Astrocyte (in vitro differentiated cells and primary cell): ENCODE data around the gene FAM98B. TPM values are rescaled to one million over a fixed set of nuclear protein-coding genes. Genes with fewer than 3 reads are reported as not detected.
"Not testable (repeated sequence)": the region's sequence is repeated elsewhere in the genome, so short reads cannot be mapped to it uniquely, and the experiment has no call there.

ENCODE experiments used
- DNase-seq: peaks from one replicate; pipeline ENCODE4 v3.0.0-alpha.2; 2010; ENCODE audit warnings: low read depth
- FAIRE-seq: peaks from 2 replicates; lab custom pipeline; 2011; peaks lifted over from hg19 to GRCh38; lab: Jason Lieb, UNC
- H2AFZ ChIP-seq: 2 replicates; pipeline ENCODE4 v1.6.0; 2012; ENCODE audit warnings: low read depth, low read length, inconsistent platforms
- H3K27ac ChIP-seq: 2 replicates; pipeline ENCODE4 v1.5.1; 2011; ENCODE audit warnings: low read depth, low read length, inconsistent platforms
- H3K27me3 ChIP-seq: 2 replicates; pipeline ENCODE4 v1.6.0; 2011; ENCODE audit warnings: low read length, inconsistent platforms; ENCODE audit not compliant: insufficient read depth
- H3K36me3 ChIP-seq: 2 replicates; pipeline ENCODE4 v1.5.1; 2011; ENCODE audit warnings: low read length, inconsistent platforms; ENCODE audit not compliant: insufficient read depth
- H3K4me1 ChIP-seq: 2 replicates; pipeline ENCODE4 v1.5.1; 2011; ENCODE audit warnings: low read length, inconsistent platforms; ENCODE audit not compliant: insufficient read depth
- H3K4me2 ChIP-seq: 2 replicates; pipeline ENCODE4 v1.6.0; 2012; ENCODE audit warnings: low read length, inconsistent platforms
- H3K4me3 ChIP-seq: 2 replicates; pipeline ENCODE4 v1.5.1; 2011; ENCODE audit warnings: low read depth, mild to moderate bottlenecking, low read length, inconsistent platforms; ENCODE audit not compliant: insufficient read depth
- H3K79me2 ChIP-seq: 2 replicates; pipeline ENCODE4 v1.6.0; 2012; ENCODE audit warnings: mild to moderate bottlenecking, low read length, inconsistent platforms; ENCODE audit not compliant: insufficient read depth
- H3K9ac ChIP-seq: 2 replicates; pipeline ENCODE4 v1.6.0; 2012; ENCODE audit warnings: mild to moderate bottlenecking, low read length, inconsistent platforms
- H3K9me3 ChIP-seq: 2 replicates; pipeline ENCODE4 v1.5.1; 2012; ENCODE audit warnings: low read depth, mild to moderate bottlenecking, low read length, inconsistent platforms; ENCODE audit not compliant: insufficient read depth
- H4K20me1 ChIP-seq: 2 replicates; pipeline ENCODE4 v1.6.0; 2012; ENCODE audit warnings: low read length, inconsistent platforms; ENCODE audit not compliant: insufficient read depth
- H3K27ac Mint-ChIP-seq: one replicate; pipeline ENCODE4 v1.8.0; 2021; ENCODE audit warnings: mild to moderate bottlenecking, mixed read lengths; ENCODE audit not compliant: unreplicated experiment
- H3K27me3 Mint-ChIP-seq: one replicate; pipeline ENCODE4 v1.8.0; 2021; ENCODE audit warnings: low read depth, mixed read lengths; ENCODE audit not compliant: unreplicated experiment
- H3K36me3 Mint-ChIP-seq: one replicate; pipeline ENCODE4 v1.8.0; 2021; ENCODE audit warnings: low read depth, mixed read lengths; ENCODE audit not compliant: unreplicated experiment
- H3K4me1 Mint-ChIP-seq: one replicate; pipeline ENCODE4 v1.8.0; 2021; ENCODE audit warnings: low read depth, mixed read lengths; ENCODE audit not compliant: unreplicated experiment
- H3K4me3 Mint-ChIP-seq: one replicate; pipeline ENCODE4 v1.8.0; 2021; ENCODE audit warnings: mild to moderate bottlenecking, moderate library complexity, mixed read lengths; ENCODE audit not compliant: unreplicated experiment
- H3K9me3 Mint-ChIP-seq: one replicate; pipeline ENCODE4 v1.8.0; 2021; ENCODE audit warnings: mild to moderate bottlenecking, mixed read lengths; ENCODE audit not compliant: unreplicated experiment
- EZH2 ChIP-seq: IDR thresholded peaks from 2 replicates; pipeline ENCODE4 v1.6.1; 2012; ENCODE audit warnings: mild to moderate bottlenecking, low read length, inconsistent platforms; ENCODE audit not compliant: insufficient read depth
- total RNA-seq: library from RNA; stranded (reverse); gene quantifications from 2 replicates; pipeline ENCODE4 v1.2.1, GENCODE V29; 2021
- TF ChIP-seq, protein P1 (sequence below): IDR thresholded peaks from 2 replicates; pipeline ENCODE4 v1.5.1; 2011; ENCODE audit warnings: low read depth, mild to moderate bottlenecking, inconsistent platforms, low read length, moderate library complexity; ENCODE audit not compliant: insufficient read depth

Gene FAM98B
- total RNA-seq, 1 donor from 2014 or later, result 21.6 TPM

DNA sequence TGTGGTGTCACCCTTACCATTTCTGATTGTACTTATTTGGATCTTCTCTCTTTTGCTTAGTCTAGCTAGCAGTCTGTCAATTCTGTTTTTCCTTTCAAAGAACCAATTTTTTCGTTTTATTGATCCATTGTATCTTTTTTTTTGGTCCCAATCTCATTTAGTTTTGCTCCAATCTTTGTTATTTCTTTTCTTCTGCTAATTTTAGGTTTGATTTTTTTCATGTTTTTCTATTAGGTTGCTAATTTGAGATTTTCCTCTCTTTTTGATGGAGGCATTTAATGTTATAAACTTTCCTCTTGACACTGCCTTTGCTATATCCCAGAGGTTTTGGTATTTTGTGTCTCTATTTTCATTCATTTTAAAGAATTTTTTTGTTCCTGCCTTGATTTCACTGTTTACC lies 16.9 kb upstream of the FAM98B start:
- TF ChIP-seq, protein P1, sequence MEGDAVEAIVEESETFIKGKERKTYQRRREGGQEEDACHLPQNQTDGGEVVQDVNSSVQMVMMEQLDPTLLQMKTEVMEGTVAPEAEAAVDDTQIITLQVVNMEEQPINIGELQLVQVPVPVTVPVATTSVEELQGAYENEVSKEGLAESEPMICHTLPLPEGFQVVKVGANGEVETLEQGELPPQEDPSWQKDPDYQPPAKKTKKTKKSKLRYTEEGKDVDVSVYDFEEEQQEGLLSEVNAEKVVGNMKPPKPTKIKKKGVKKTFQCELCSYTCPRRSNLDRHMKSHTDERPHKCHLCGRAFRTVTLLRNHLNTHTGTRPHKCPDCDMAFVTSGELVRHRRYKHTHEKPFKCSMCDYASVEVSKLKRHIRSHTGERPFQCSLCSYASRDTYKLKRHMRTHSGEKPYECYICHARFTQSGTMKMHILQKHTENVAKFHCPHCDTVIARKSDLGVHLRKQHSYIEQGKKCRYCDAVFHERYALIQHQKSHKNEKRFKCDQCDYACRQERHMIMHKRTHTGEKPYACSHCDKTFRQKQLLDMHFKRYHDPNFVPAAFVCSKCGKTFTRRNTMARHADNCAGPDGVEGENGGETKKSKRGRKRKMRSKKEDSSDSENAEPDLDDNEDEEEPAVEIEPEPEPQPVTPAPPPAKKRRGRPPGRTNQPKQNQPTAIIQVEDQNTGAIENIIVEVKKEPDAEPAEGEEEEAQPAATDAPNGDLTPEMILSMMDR, result no peak
- TF ChIP-seq EZH2, result no peak
- no peaks in the 10 kb centered on the region for H3K9me3 ChIP-seq
- Mint-ChIP-seq H3K4me1 (no peaks in the 10 kb centered on the region), H3K36me3 (peaks cover 1% of the 10 kb centered on the region), H3K27me3 (peaks cover 8% of the 10 kb centered on the region), H3K4me3 (no peak overlapping the region), H3K27ac (no peak overlapping the region), H3K9me3 (peaks cover 3% of the 10 kb centered on the region)
- no peaks in the 10 kb centered on the region for H4K20me1 ChIP-seq
- H3K36me3 ChIP-seq, result no peaks in the 10 kb centered on the region
- no peak overlapping the region for H2AFZ ChIP-seq
- H3K79me2 ChIP-seq, result no peaks in the 10 kb centered on the region
- H3K4me1 ChIP-seq, result no peaks in the 10 kb centered on the region
- H3K4me2 ChIP-seq, result no peak overlapping the region
- no peak for DNase-seq
- H3K27ac ChIP-seq, result no peak overlapping the region
- H3K27me3 ChIP-seq, result peaks cover 14% of the 10 kb centered on the region
- H3K4me3 ChIP-seq, result no peak overlapping the region
- H3K9ac ChIP-seq, result no peak overlapping the region
- no peak for FAIRE-seq

DNA sequence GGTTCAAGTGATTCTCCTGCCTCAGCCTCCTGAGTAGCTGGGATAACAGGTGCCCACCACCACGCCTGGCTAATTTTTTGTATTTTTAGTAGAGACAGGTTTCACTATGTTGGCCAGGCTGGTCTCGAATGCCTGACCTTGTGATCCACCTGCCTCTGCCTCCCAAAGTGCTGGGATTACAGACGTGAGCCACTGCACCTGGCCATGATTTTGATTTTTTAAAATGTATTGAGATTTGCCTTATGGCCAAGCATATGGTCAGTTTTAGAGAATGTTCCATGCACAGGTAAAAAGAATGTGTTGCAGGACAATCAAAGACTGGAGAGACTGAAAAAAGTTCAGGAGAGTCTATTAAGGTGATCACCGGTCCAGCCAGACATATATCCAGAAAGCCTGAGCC lies 16.3 kb upstream of the FAM98B start:
- not testable (repeated sequence) for H3K4me1 ChIP-seq, H3K79me2 ChIP-seq, H3K27ac ChIP-seq, H3K4me3 ChIP-seq, H2AFZ ChIP-seq, H3K9ac ChIP-seq, DNase-seq, H3K27ac Mint-ChIP-seq, FAIRE-seq, H3K36me3 ChIP-seq, H3K9me3 Mint-ChIP-seq, H3K4me1 Mint-ChIP-seq, H3K4me3 Mint-ChIP-seq, H4K20me1 ChIP-seq, H3K36me3 Mint-ChIP-seq, H3K9me3 ChIP-seq, H3K4me2 ChIP-seq, H3K27me3 Mint-ChIP-seq
- H3K27me3 ChIP-seq, result peaks cover 12% of the 10 kb centered on the region

DNA sequence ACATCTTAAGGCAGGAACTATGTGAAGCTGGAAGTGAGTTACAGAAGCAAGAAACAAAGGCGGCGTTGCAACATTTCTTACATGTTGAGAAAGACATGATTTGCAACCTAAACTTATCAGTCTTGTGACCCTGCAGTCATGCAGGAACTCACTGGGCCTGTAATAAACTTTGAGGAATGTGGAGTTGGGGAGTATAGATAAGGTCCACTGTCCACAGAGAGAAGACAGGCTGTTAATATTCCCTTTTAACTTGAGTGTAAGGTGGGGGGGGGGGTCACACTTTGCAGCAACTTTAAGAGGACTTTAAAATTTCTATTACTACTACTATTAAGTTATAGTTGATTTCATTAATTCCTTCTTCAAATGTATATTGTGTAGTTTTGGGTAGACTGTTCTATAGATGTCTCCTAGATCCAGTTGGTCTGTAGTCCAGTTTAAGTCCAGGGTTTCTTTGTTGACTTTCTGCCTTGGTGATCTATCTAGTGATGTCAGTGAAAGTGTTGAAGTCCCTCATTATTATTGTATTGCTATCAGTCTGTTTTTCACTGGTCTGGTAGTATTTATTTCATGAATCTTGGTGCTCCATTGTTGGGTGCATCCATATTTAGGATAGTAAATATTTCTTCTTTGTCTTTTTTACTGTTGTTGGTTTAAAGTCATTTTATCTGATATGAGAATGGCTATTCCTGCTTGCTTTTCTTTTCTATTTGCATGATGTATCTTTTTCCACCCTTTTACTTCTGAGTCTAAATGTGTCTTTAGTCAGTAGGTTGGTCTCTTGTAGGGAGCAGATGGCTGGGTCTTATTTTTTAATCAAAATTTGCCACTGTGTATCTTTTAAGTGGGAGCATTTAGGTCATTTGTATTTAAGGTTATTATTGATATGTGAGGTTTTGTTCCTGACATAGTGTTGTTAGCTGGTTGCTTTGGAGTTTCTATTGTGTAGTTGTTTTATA lies 15.6 kb upstream of the FAM98B start:
- Histone ChIP-seq H3K9ac (no peak overlapping the region), H3K4me2 (no peak overlapping the region), H3K27me3 (peaks cover 12% of the 10 kb centered on the region), H3K4me1 (no peaks in the 10 kb centered on the region), H3K79me2 (no peaks in the 10 kb centered on the region), H3K9me3 (no peaks in the 10 kb centered on the region), H3K27ac (no peak overlapping the region), H4K20me1 (no peaks in the 10 kb centered on the region), H2AFZ (no peak overlapping the region), H3K36me3 (no peaks in the 10 kb centered on the region), H3K4me3 (no peak overlapping the region)
- H3K4me3 Mint-ChIP-seq, result no peak overlapping the region
- H3K36me3 Mint-ChIP-seq, result peaks cover 1% of the 10 kb centered on the region
- no peaks in the 10 kb centered on the region for H3K4me1 Mint-ChIP-seq
- no peak for TF ChIP-seq EZH2
- TF ChIP-seq, protein P1, result no peak
- DNase-seq (no peak), FAIRE-seq (no peak)
- H3K27ac Mint-ChIP-seq, result no peak overlapping the region
- H3K27me3 Mint-ChIP-seq, result peaks cover 8% of the 10 kb centered on the region
- peaks cover 3% of the 10 kb centered on the region for H3K9me3 Mint-ChIP-seq
